GM23338 (cell line): ENCODE results near the gene EPO. TPM values are rescaled to one million over a fixed set of nuclear protein-coding genes. Genes with fewer than 3 reads are reported as not detected.

ENCODE experiments used
- ATAC-seq: fragments of 200-7000 bp; cut with Tn5 transposase; 3 replicates; pipeline ENCODE4 v1.9.1; 2020
- DNase-seq: peaks from one replicate; pipeline ENCODE4 v3.0.0-alpha.2; 2015; ENCODE audit warnings: low spot score
- H2AFZ ChIP-seq: fragments of 200-600 bp; sonication (generic); 2 replicates; pipeline ENCODE4 v1.8.0; 2016; ENCODE audit warnings: antibody characterized with exemption, mild to moderate bottlenecking, moderate library complexity
- H3F3A ChIP-seq: fragments of 200-600 bp; sonication (generic); replicated peaks from 2 replicates; pipeline ENCODE4 v1.8.0; 2017; ENCODE audit warnings: antibody characterized with exemption, mixed run types, low read depth
- H3K27ac ChIP-seq: fragments of 200-600 bp; sonication (generic); 2 replicates; pipeline ENCODE4 v1.6.1; 2016; ENCODE audit warnings: low read depth
- H3K27me3 ChIP-seq: fragments of 200-600 bp; sonication (generic); 2 replicates; pipeline ENCODE4 v1.8.0; 2016; ENCODE audit warnings: mild to moderate bottlenecking, mixed run types, moderate library complexity; ENCODE audit not compliant: insufficient read depth
- H3K36me3 ChIP-seq: fragments of 200-600 bp; sonication (generic); 2 replicates; pipeline ENCODE4 v1.8.0; 2016; ENCODE audit warnings: mild to moderate bottlenecking; ENCODE audit not compliant: insufficient read depth
- H3K4me1 ChIP-seq: fragments of 200-600 bp; sonication (generic); 2 replicates; pipeline ENCODE4 v1.8.0; 2016; ENCODE audit warnings: mild to moderate bottlenecking, moderate library complexity; ENCODE audit not compliant: insufficient read depth
- H3K4me2 ChIP-seq: fragments of 200-600 bp; sonication (generic); 2 replicates; pipeline ENCODE4 v1.7.1; 2017; ENCODE audit warnings: mixed run types
- H3K4me3 ChIP-seq: fragments of 200-600 bp; sonication (generic); 2 replicates; pipeline ENCODE4 v1.6.1; 2016; ENCODE audit warnings: mixed run types
- H3K79me2 ChIP-seq: fragments of 200-600 bp; sonication (generic); replicated peaks from 2 replicates; pipeline ENCODE4 v1.8.0; 2017; ENCODE audit warnings: mild to moderate bottlenecking; ENCODE audit not compliant: insufficient read depth
- H3K9me2 ChIP-seq: fragments of 200-600 bp; sonication (generic); 2 replicates; pipeline ENCODE4 v1.8.0; 2017; ENCODE audit not compliant: insufficient read depth
- H4K20me1 ChIP-seq: fragments of 200-600 bp; sonication (generic); replicated peaks from 2 replicates; pipeline ENCODE4 v1.8.0; 2017; ENCODE audit warnings: mild to moderate bottlenecking; ENCODE audit not compliant: insufficient read depth
- H3K27ac Mint-ChIP-seq: 2 replicates; pipeline ENCODE4 v1.8.0; 2020; ENCODE audit warnings: inconsistent platforms, mild to moderate bottlenecking, moderate library complexity, mixed read lengths
- H3K27me3 Mint-ChIP-seq: 3 replicates; pipeline ENCODE4 v1.8.0; 2022; ENCODE audit warnings: low read depth, mild to moderate bottlenecking, moderate library complexity, mixed read lengths, inconsistent platforms; ENCODE audit not compliant: insufficient read depth, poor library complexity
- H3K36me3 Mint-ChIP-seq: 3 replicates; pipeline ENCODE4 v1.8.0; 2021; ENCODE audit warnings: low read depth, mild to moderate bottlenecking, inconsistent platforms, moderate library complexity, mixed read lengths
- H3K4me1 Mint-ChIP-seq: 3 replicates; pipeline ENCODE4 v1.8.0; 2020; ENCODE audit warnings: mild to moderate bottlenecking, inconsistent platforms, mixed read lengths
- H3K4me3 Mint-ChIP-seq: 3 replicates; pipeline ENCODE4 v1.8.0; 2021; ENCODE audit warnings: moderate library complexity, mild to moderate bottlenecking, inconsistent platforms, mixed read lengths
- H3K9me3 Mint-ChIP-seq: 3 replicates; pipeline ENCODE4 v1.8.0; 2020; ENCODE audit warnings: moderate library complexity, mild to moderate bottlenecking, inconsistent platforms, mixed read lengths
- CREB1 ChIP-seq: fragments of 250-450 bp; sonication (Bioruptor Pico); IDR thresholded peaks from 2 replicates; pipeline ENCODE4 v1.5.0; 2020; ENCODE audit warnings: low read depth, mild to moderate bottlenecking, moderate library complexity
- ETS1 ChIP-seq: IDR thresholded peaks from 2 replicates; pipeline ENCODE4 v1.6.1; 2016; ENCODE audit warnings: antibody characterized with exemption
- EZH2 ChIP-seq: fragments of 200-600 bp; sonication (generic); IDR thresholded peaks from one replicate; pipeline ENCODE4 v1.8.0; 2017; ENCODE audit warnings: antibody characterized with exemption, mild to moderate bottlenecking, low read depth; ENCODE audit not compliant: unreplicated experiment
- EZH2phosphoT487 ChIP-seq: fragments of 200-600 bp; sonication (generic); IDR thresholded peaks from one replicate; pipeline ENCODE4 v1.8.1; 2018; ENCODE audit warnings: antibody characterized with exemption; ENCODE audit not compliant: unreplicated experiment
- JUNB ChIP-seq: IDR thresholded peaks from one replicate; pipeline ENCODE4 v1.6.1; 2016; ENCODE audit warnings: antibody characterized with exemption; ENCODE audit not compliant: unreplicated experiment
- POLR2AphosphoS5 ChIP-seq: IDR thresholded peaks from 2 replicates; pipeline ENCODE4 v1.6.1; 2016; ENCODE audit warnings: antibody characterized with exemption, low read depth
- REST ChIP-seq: IDR thresholded peaks from one replicate; pipeline ENCODE4 v1.6.1; 2018; ENCODE audit warnings: antibody characterized with exemption; ENCODE audit not compliant: unreplicated experiment
- STAT1 ChIP-seq: IDR thresholded peaks from one replicate; pipeline ENCODE4 v1.6.1; 2016; ENCODE audit warnings: antibody characterized with exemption; ENCODE audit not compliant: unreplicated experiment
- ZNF114 ChIP-seq: fragments of 250-450 bp; sonication (Bioruptor Pico); IDR thresholded peaks from 2 replicates; pipeline ENCODE4 v1.5.0; 2020; ENCODE audit warnings: mild to moderate bottlenecking, moderate library complexity
- ZNF331 ChIP-seq: fragments of 250-450 bp; sonication (Bioruptor Pico); IDR thresholded peaks from 2 replicates; pipeline ENCODE4 v1.5.0; 2020; ENCODE audit warnings: low read depth, mild to moderate bottlenecking, moderate library complexity
- polyA plus RNA-seq: library from polyadenylated mRNA; unstranded; fragments of >200 nt; fragmentation: Nextera tagmentation; extraction: Ambion mirVana; gene quantifications from 2 replicates; pipeline ENCODE4 v1.2.1, GENCODE V29; 2016
- total RNA-seq: library from RNA; depleted of rRNA; stranded (reverse); fragments of >200 nt; shearing (Covaris generic); gene quantifications from 2 replicates; pipeline ENCODE4 v1.2.3, GENCODE V29; 2014

Gene EPO
- total and polyA plus RNA-seq, 2 experiments from 2014 or later, result 1.0 TPM; not detected in 1

DNA sequence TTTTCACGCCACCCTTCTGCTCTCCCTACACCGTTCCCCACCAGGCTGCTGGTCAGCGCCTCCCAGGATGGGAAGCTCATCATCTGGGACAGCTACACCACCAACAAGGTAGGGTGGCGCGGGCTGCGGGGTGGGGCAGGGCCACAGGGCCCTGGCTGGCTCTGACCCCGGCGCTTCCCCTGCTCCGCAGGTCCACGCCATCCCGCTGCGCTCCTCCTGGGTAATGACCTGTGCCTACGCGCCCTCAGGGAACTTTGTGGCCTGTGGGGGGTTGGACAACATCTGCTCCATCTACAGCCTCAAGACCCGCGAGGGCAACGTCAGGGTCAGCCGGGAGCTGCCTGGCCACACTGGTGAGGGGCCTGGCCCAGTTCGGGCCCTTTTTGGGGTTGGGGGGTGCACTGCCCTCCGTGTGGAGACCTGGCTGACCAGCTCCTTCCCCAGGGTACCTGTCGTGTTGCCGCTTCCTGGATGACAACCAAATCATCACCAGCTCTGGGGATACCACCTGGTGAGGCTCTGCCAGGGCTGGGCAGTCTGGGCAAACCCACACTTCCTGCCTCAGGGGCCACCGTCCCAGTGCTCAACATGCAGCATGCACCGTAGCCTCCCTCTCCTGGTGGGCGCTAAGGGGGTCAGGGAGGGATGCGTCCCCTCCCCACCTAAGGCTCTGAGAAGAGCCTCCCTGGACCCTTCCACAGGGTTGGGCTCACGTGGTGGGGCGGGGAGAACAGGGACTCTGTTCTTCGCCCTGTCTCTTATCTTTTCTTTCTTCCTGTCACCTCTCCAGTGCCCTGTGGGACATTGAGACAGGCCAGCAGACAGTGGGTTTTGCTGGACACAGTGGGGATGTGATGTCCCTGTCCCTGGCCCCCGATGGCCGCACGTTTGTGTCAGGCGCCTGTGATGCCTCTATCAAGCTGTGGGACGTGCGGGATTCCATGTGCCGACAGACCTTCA is 42.7 kb upstream of the EPO start (continued):
- TF ChIP-seq REST (no peak), ZNF114 (no peak), JUNB (no peak), CREB1 (no peak), EZH2 (no peak), STAT1 (no peak), ETS1 (no peak), POLR2AphosphoS5 (no peak), ZNF331 (CRISPR knock-in tag) (no peak), EZH2phosphoT487 (no peak)

DNA sequence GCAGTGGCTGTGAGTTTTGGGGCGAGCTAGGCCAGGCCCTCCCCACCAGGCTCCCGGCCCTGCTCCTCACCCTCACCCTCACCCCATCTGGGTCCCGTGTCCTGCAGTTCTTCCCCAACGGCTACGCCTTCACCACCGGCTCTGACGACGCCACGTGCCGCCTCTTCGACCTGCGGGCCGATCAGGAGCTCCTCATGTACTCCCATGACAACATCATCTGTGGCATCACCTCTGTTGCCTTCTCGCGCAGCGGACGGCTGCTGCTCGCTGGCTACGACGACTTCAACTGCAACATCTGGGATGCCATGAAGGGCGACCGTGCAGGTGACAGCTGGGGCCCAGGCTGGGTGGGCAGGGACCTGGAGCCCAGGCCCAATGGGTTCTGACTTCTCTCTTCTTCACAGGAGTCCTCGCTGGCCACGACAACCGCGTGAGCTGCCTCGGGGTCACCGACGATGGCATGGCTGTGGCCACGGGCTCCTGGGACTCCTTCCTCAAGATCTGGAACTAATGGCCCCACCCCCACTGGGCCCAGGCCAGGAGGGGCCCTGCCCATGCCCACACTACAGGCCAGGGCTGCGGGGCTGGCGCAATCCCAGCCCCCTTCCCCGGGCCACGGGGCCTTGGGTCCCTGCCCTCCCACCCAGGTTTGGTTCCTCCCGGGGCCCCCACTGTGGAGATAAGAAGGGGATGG is 41.8 kb upstream of the EPO start:
- Mint-ChIP-seq H3K36me3 (peaks cover 46% of the 10 kb centered on the region), H3K9me3 (no peaks in the 10 kb centered on the region), H3K27ac (peak overlapping the region; percentile 37; the same call in 1 of the 2 replicates), H3K4me3 (no peak overlapping the region), H3K4me1 (peaks cover 11% of the 10 kb centered on the region), H3K27me3 (peaks cover 19% of the 10 kb centered on the region)
- Histone ChIP-seq H3K27me3 (no peaks in the 10 kb centered on the region), H3K27ac (peak overlapping the region; percentile 39; the same call in 1 of the 2 replicates), H3K4me3 (no peak overlapping the region), H3K4me1 (peaks cover 11% of the 10 kb centered on the region), H3K79me2 (no peaks in the 10 kb centered on the region), H3K9me2 (no peaks in the 10 kb centered on the region), H2AFZ (no peak overlapping the region), H3K4me2 (no peak overlapping the region), H3K36me3 (no peaks in the 10 kb centered on the region; the same call in 1 of the 2 replicates), H3F3A (peaks cover 40% of the 10 kb centered on the region), H4K20me1 (no peaks in the 10 kb centered on the region; the same call in 1 of the 2 replicates)
- peak; percentile 2; the same call in 2 of the 3 replicates for ATAC-seq
- TF ChIP-seq REST (no peak), POLR2AphosphoS5 (peak; percentile 12; the same call in 1 of the 2 replicates)
- DNase-seq, result no peak
